ENCODE measurements around the gene NPTXR. TPM values are rescaled to one million over a fixed set of nuclear protein-coding genes. Genes with fewer than 3 reads are reported as not detected.

Gene NPTXR
- total RNA-seq, 6 experiments from 2014 or later, result 0.18 to 0.68 (median 0.28) TPM

DNA sequence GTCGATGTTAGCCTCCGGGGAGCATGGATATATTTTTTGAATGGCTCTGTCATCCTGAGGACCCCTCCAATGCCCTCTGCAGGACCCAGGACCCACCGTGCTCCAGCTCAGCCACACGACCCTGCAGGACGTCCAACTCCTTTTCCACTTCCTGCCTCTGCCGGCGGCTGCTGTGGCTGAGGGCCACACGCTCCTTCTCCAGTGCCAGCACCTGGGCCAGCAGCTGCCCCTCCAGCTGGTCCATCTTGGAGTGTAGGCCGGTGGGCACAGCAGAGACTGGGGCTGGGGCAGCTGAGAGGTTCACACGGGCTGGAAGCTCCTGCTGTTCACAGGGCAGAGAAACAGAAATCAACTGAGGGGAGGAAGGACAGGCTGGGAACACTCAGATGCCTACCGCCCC lies 15.6 kb downstream of the NPTXR start:
- ATAC-seq (no peak), DNase-seq (peak in 1 of 3 donors; percentile 45)
- no peaks in the 10 kb centered on the region for H3K4me1 ChIP-seq
- H3K27ac ChIP-seq, result no peak overlapping the region
- TF ChIP-seq, protein P1, sequence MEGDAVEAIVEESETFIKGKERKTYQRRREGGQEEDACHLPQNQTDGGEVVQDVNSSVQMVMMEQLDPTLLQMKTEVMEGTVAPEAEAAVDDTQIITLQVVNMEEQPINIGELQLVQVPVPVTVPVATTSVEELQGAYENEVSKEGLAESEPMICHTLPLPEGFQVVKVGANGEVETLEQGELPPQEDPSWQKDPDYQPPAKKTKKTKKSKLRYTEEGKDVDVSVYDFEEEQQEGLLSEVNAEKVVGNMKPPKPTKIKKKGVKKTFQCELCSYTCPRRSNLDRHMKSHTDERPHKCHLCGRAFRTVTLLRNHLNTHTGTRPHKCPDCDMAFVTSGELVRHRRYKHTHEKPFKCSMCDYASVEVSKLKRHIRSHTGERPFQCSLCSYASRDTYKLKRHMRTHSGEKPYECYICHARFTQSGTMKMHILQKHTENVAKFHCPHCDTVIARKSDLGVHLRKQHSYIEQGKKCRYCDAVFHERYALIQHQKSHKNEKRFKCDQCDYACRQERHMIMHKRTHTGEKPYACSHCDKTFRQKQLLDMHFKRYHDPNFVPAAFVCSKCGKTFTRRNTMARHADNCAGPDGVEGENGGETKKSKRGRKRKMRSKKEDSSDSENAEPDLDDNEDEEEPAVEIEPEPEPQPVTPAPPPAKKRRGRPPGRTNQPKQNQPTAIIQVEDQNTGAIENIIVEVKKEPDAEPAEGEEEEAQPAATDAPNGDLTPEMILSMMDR (IDR thresholded peaks at IDR 0.05), result no peak
- no peak for TF ChIP-seq POLR2A (IDR thresholded peaks at IDR 0.05)
- H3K4me3 ChIP-seq, result no peak overlapping the region
- H3K9me3 ChIP-seq, result no peaks in the 10 kb centered on the region
- WGBS (ENCODE audit: insufficient coverage, low coverage, low lambda C conversion rate, missing lambda C conversion rate), result 60% methylated on average over 8 of the region's 11 CpGs
- intact Hi-C loops (cut with DNase I), result no loop called here
- H3K36me3 ChIP-seq, result no peaks in the 10 kb centered on the region
- H3K27me3 ChIP-seq, result no peaks in the 10 kb centered on the region

DNA sequence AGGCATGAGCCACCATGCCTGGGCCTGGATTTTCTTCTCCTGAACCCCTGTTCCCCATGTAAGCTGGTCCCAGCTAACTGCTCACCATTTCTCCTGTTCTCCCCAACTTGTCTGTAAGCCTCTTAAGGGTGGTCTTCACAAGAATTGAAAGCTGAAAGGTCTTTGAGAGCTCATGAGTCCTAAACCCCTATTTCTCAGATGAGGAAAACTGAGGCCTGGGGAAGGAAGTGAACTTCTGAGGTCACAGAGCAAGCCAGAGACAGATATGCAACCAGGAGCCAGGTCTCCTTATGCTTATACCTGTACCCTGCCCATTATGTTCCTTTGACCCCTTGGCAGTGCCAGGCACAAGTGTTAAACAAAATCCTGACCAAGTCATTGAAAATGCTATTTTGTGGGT lies 16.3 kb downstream of the NPTXR start:
- Histone ChIP-seq H3K9me3 (no peaks in the 10 kb centered on the region), H3K27ac (no peak overlapping the region), H3K4me1 (no peaks in the 10 kb centered on the region), H3K36me3 (no peaks in the 10 kb centered on the region), H3K27me3 (no peaks in the 10 kb centered on the region), H3K4me3 (no peak overlapping the region)
- DNase-seq (peak in 1 of 3 donors; percentile 19), ATAC-seq (no peak)
- intact Hi-C loops (cut with DNase I), result no loop called here
- TF ChIP-seq, protein P1 (IDR thresholded peaks at IDR 0.05), result no peak
- TF ChIP-seq POLR2A (IDR thresholded peaks at IDR 0.05), result no peak

- Histone ChIP-seq H3K27me3 (no peaks in the 10 kb centered on the region), H3K9me3 (no peaks in the 10 kb centered on the region), H3K4me3 (no peak overlapping the region), H3K27ac (no peak overlapping the region), H3K4me1 (no peaks in the 10 kb centered on the region), H3K36me3 (no peaks in the 10 kb centered on the region)
- TF ChIP-seq, protein P1 (IDR thresholded peaks at IDR 0.05), result no peak
- no peak for TF ChIP-seq POLR2A (IDR thresholded peaks at IDR 0.05)
- intact Hi-C loops (cut with DNase I), result no loop called here
- ATAC-seq (no peak), DNase-seq (no peak)
- 58% methylated on average over 2 of the region's 5 CpGs for WGBS (ENCODE audit: insufficient coverage, low coverage, low lambda C conversion rate, missing lambda C conversion rate)
Observed at GRCh38 chr22:38826801-38827200, 17.0 kb downstream of the NPTXR start.

- Histone ChIP-seq H3K27me3 (no peaks in the 10 kb centered on the region), H3K4me1 (no peaks in the 10 kb centered on the region), H3K9me3 (no peaks in the 10 kb centered on the region), H3K4me3 (no peak overlapping the region), H3K27ac (no peak overlapping the region), H3K36me3 (no peaks in the 10 kb centered on the region)
- intact Hi-C loops (cut with DNase I), result no loop called here
- ATAC-seq (no peak), DNase-seq (peak in 1 of 3 donors; percentile 40)
- WGBS (ENCODE audit: insufficient coverage, low coverage, low lambda C conversion rate, missing lambda C conversion rate), result 75% methylated on average over 4 of the region's 16 CpGs
- no peak for TF ChIP-seq POLR2A (IDR thresholded peaks at IDR 0.05)
- TF ChIP-seq, protein P1 (IDR thresholded peaks at IDR 0.05), result no peak
Observed at GRCh38 chr22:38826386-38826785, 17.4 kb downstream of the NPTXR start.

DNA sequence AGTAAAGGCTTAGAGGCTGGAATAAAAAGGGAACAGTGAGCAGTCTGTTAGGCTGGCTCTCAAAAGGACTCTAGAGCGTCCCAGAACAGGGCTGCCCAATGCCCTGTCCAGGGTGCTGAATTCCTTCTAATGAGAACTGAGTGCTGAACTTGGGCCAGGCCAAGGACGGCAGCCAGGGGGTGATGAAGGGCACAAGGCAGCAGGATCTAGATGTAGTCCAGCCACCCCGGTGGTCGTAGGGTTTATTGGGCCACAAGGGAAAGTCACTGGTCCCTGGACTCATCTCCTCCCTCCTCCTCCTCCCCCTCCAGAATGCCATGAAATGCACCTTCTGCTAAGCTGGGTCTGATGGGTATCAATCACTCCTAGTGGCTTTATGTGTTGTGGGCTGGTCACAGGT lies 19.2 kb downstream of the NPTXR start:
- H3K4me1 ChIP-seq, result no peaks in the 10 kb centered on the region
- intact Hi-C loops (cut with DNase I), result no loop called here
- DNase-seq (peak in 2 of 3 donors; percentile 56 to 59), ATAC-seq (peak; percentile 59 to 86 (median 72))
- no peak overlapping the region for H3K4me3 ChIP-seq
- H3K9me3 ChIP-seq, result no peaks in the 10 kb centered on the region
- 0% methylated on average over 1 of the region's 4 CpGs for WGBS (ENCODE audit: insufficient coverage, low coverage, low lambda C conversion rate, missing lambda C conversion rate)
- no peak overlapping the region for H3K27ac ChIP-seq
- TF ChIP-seq POLR2A (IDR thresholded peaks at IDR 0.05), result no peak
- TF ChIP-seq, protein P1 (IDR thresholded peaks at IDR 0.05), result peak; percentile 10 to 37 (median 28)
- H3K27me3 ChIP-seq, result no peaks in the 10 kb centered on the region
- H3K36me3 ChIP-seq, result no peaks in the 10 kb centered on the region

Data from right lobe of liver (tissue), 6 donors.